GM12801 (cell line): ENCODE data around the gene METTL25B.

Experiments used
- CTCF ChIP-seq: IDR thresholded peaks from one replicate; pipeline ENCODE4 v1.5.1; 2011; ENCODE audit warnings: control low read depth; ENCODE audit not compliant: insufficient read length; ENCODE audit errors: extremely low read depth

METTL25B gene

DNA sequence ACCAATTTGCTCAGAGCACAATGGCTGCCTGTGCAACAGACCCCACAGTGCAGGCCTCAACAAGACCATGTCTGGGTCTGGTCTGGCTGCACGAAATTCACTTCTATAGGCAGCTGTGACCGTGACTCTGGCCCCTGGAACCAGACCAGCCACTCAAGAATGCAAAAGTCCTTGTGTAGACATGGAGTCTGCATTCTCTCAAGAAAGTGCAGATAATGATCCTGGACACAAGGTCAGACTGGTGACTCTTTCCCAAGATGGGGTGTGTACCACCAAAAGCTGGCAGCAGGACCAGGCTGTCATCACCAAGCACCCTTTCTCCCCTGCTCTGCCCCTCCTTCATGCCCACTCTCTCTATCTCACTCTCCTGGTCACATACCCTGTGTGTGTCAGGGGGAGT, 7.1 kb upstream of the METTL25B start:
- TF ChIP-seq CTCF, result no peak

DNA sequence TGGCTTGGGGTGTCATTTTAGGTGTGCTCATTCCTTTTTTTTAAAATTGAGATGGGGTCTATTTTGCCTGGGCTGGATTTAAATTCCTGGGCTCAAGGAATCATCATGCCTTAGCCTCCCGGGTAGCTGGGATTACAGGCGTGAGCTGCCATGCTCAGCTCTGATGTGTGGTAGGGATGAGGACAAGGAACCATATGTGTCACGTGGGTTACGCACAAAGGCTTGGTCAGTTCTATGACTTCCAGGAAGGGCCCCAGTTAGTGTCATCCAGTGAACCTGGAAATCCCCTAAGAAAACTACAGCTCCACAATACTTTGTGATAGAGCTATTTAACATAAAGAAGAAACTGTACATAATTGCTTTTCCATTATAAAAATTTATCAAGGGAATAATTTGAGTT, 6.7 kb upstream of the METTL25B start:
- no peak for TF ChIP-seq CTCF

GRCh38 chr1:156725683-156726280, 2.5 kb upstream of the METTL25B start:
- peak; percentile 90 for TF ChIP-seq CTCF

- no peak for TF ChIP-seq CTCF
Measured at GRCh38 chr1:156726549-156727226, 1.6 kb upstream of the METTL25B start.

DNA sequence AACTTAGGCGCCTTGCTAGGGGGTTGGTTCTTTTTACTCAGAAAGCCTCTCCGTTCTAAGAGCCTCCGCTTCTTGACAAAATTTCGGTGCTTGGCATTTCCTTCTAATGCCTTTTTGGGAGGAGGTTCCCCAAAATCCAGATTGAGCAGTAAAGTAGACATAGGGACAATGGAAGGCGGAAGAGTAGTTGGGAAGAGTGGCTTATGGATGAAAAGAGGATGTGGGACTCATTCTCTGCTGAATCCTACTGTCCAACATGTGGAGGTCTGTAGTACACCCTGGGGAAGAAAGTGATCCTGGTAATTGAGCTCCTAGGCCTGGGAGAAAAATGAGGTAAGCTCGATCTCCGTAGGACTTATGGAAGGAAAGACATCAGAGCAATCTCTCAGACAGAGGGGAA, 777 bp upstream of the METTL25B start:
- TF ChIP-seq CTCF, result no peak

DNA sequence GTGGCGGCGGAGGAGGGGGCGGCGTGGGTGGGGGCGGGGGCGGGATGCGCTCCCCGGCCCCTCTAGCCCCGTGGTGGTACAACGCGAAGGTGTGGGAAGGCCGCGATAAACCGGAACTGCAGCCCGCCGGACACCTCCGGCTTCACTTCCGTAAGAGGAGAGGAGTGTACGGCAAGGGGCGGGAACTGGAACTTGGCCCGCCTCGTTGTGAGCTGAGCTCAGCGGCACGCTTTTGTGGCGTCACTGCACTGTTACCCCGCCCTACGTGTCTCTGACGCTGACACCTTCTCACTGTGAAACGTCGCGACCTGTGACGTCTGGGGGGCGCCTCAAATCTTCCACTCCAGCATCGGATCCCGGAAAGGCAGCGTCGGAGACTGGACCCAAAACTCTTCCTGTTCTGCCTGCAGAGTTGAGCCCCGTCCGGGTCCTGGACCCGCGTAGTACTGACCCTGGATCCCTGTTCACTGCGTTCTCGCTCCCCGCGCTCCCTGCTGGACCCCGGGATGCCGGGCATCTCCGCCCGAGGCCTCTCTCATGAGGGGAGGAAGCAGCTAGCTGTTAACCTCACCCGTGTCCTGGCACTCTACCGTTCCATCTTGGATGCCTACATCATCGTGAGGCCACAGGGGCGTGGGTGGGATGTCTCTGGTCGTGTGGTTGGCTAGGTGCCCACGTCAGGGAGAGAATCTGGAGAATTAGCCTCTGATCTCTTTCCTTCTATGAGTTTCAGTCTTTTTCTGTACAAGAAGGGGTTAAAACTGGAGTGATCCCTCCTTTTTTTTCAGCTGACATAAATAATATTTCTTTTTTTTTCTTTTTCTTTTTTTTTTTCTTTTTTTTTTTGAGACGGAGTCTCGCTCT, 562 bp downstream of the METTL25B start, which contains the start of gene ISG20L2:
TSS of gene ISG20L2 (minus strand) at position 168 of the 864 bp plus-strand sequence. CDS start 1,114 bp downstream, outside the sequence.
- TF ChIP-seq CTCF, result no peak

DNA sequence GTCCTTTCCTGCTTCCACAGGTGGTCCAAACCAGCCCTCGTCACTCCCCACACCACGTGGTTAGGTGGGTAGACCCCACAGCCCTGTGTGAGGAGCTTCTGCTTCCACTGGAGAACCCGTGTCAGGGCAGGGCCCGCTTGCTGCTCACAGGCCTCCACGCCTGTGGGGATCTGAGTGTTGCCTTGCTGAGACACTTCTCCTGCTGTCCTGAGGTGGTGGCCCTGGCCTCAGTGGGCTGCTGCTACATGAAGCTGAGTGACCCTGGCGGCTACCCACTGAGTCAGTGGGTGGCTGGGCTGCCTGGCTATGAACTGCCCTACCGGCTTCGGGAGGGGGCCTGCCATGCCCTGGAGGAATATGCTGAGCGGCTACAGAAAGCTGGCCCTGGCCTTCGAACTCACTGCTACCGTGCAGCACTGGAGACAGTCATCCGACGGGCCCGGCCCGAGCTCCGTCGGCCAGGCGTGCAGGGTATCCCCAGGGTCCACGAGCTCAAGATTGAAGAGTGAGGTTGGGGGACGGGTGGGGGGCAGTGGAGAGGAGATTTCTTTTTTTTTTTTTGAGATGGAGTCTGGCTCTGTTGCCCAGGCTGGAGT, 5.8 kb downstream of the METTL25B start:
- no peak for TF ChIP-seq CTCF
